GM18517 (cell line): ENCODE data around the gene FANCL.
A peak's percentile ranks its signal among the peaks of the same experiment; 100 is the strongest.
"Not testable (repeated sequence)": the region's sequence is repeated elsewhere in the genome, so short reads cannot be mapped to it uniquely, and the experiment has no call there.

Source experiments
- ATAC-seq: cut with Tn5 transposase; IDR thresholded peaks from one replicate; pipeline ENCODE4 v1.9.1; 2021; ENCODE audit warnings: mild to moderate bottlenecking, moderate library complexity; ENCODE audit not compliant: unreplicated experiment

FANCL gene

GRCh38 chr2:58240670-58241545 is at the start of gene FANCL:
Gene FANCL, minus strand, starts transcription at chr2:58241325. Its CDS starts 12 bp downstream, at chr2:58241313.
- peak; percentile 74 for ATAC-seq

- ATAC-seq = no peak
These were observed 47.9 kb upstream of the FANCL start for GRCh38 chr2:58289029-58289428.

- no peak for ATAC-seq
These were observed 42.8 kb upstream of the FANCL start for GRCh38 chr2:58283931-58284330.

- ATAC-seq = not testable (repeated sequence)
These were observed 34.0 kb upstream of the FANCL start for GRCh38 chr2:58275144-58275543.

GRCh38 chr2:58271826-58272225 is 30.7 kb upstream of the FANCL start:
- ATAC-seq = no peak

GRCh38 chr2:58268685-58269084 is 27.6 kb upstream of the FANCL start:
- ATAC-seq = no peak

- no peak for ATAC-seq
These were observed 25.1 kb upstream of the FANCL start for GRCh38 chr2:58266211-58266610.

GRCh38 chr2:58261209-58261608 is 20.1 kb upstream of the FANCL start:
- ATAC-seq = no peak

GRCh38 chr2:58258456-58258855 is 17.3 kb upstream of the FANCL start:
- ATAC-seq = peak; percentile 72

GRCh38 chr2:58251331-58252201 is 10.4 kb upstream of the FANCL start:
- ATAC-seq = not testable (repeated sequence)

GRCh38 chr2:58241546-58241864 is 380 bp upstream of the FANCL start:
- ATAC-seq = no peak

GRCh38 chr2:58239243-58239925 is 1.7 kb downstream of the FANCL start:
- no peak for ATAC-seq

- no peak for ATAC-seq
These were observed 3.4 kb downstream of the FANCL start for GRCh38 chr2:58237741-58238140.

- no peak for ATAC-seq
These were observed 5.1 kb downstream of the FANCL start for GRCh38 chr2:58235984-58236383.

GRCh38 chr2:58235170-58235569 is 6.0 kb downstream of the FANCL start:
- no peak for ATAC-seq

- no peak for ATAC-seq
These were observed 12.8 kb downstream of the FANCL start for GRCh38 chr2:58228299-58228698.

GRCh38 chr2:58227171-58227917 is 13.8 kb downstream of the FANCL start:
- ATAC-seq = no peak

- ATAC-seq = no peak
These were observed 19.2 kb downstream of the FANCL start for GRCh38 chr2:58221909-58222308.

- ATAC-seq = no peak
These were observed 25.7 kb downstream of the FANCL start for GRCh38 chr2:58215429-58215828.

GRCh38 chr2:58210951-58211568 is 30.1 kb downstream of the FANCL start:
- ATAC-seq = not testable (repeated sequence)
